ENCODE data around the gene ARHGEF1.

- TF ChIP-seq CTCF (IDR thresholded peaks at IDR 0.05; ENCODE audit: insufficient read depth, low read depth, low read length) (no peak), EZH2 (IDR thresholded peaks at IDR 0.05; ENCODE audit: insufficient read depth, low read length) (no peak)
These were observed 4.1 kb downstream of the ARHGEF1 start for GRCh38 chr19:41886761-41887710.

All from astrocyte (in vitro differentiated cells and primary cell).